IPS-18a (cell line): Measurements from ENCODE around the gene ACY1.
A peak's percentile ranks its signal among the peaks of the same experiment; 100 is the strongest.

Experiments used
- H3K27ac ChIP-seq: one replicate; pipeline ENCODE4 v1.5.1; 2013; ENCODE audit warnings: low read length
- H3K27me3 ChIP-seq: one replicate; pipeline ENCODE4 v1.6.1; 2013; ENCODE audit warnings: mild to moderate bottlenecking, low read length; ENCODE audit not compliant: control insufficient read depth, insufficient read depth
- H3K36me3 ChIP-seq: one replicate; pipeline ENCODE4 v1.6.1; 2013; ENCODE audit warnings: low read depth, low read length; ENCODE audit not compliant: control insufficient read depth
- H3K4me1 ChIP-seq: one replicate; pipeline ENCODE4 v1.6.1; 2013; ENCODE audit warnings: low read depth, low read length; ENCODE audit not compliant: control insufficient read depth
- H3K4me3 ChIP-seq: one replicate; pipeline ENCODE4 v1.5.1; 2013; ENCODE audit warnings: low read length
- H3K9ac ChIP-seq: one replicate; pipeline ENCODE4 v1.6.1; 2013; ENCODE audit warnings: mild to moderate bottlenecking, low read length, moderate library complexity
- H3K9me3 ChIP-seq: one replicate; pipeline ENCODE4 v1.6.1; 2013; ENCODE audit warnings: low read depth, low read length; ENCODE audit not compliant: control insufficient read depth

ACY1 gene

GRCh38 chr3:51968170-51968775 is 15.1 kb upstream of the ACY1 start:
- Histone ChIP-seq H3K9ac (peak overlapping the region; percentile 95), H3K27ac (peak overlapping the region; percentile 92), H3K4me1 (peaks cover 40% of the 10 kb centered on the region), H3K9me3 (no peaks in the 10 kb centered on the region), H3K36me3 (no peaks in the 10 kb centered on the region), H3K4me3 (peak overlapping the region; percentile 83), H3K27me3 (peaks cover 19% of the 10 kb centered on the region)

- Histone ChIP-seq H3K27ac (peak overlapping the region; percentile 58), H3K36me3 (no peaks in the 10 kb centered on the region), H3K27me3 (peaks cover 21% of the 10 kb centered on the region), H3K4me3 (peak overlapping the region; percentile 83), H3K9ac (peak overlapping the region; percentile 95), H3K4me1 (peaks cover 36% of the 10 kb centered on the region), H3K9me3 (no peaks in the 10 kb centered on the region)
Observed at GRCh38 chr3:51968883-51969678, 14.3 kb upstream of the ACY1 start.

- no peak overlapping the region for H3K27ac ChIP-seq
- H3K9ac ChIP-seq: no peak overlapping the region
- peaks cover 28% of the 10 kb centered on the region for H3K27me3 ChIP-seq
- H3K9me3 ChIP-seq: no peaks in the 10 kb centered on the region
- H3K4me3 ChIP-seq: no peak overlapping the region
- peaks cover 36% of the 10 kb centered on the region for H3K4me1 ChIP-seq
- no peaks in the 10 kb centered on the region for H3K36me3 ChIP-seq
Observed at GRCh38 chr3:51969841-51970240, 13.5 kb upstream of the ACY1 start.

- Histone ChIP-seq H3K27me3 (peaks cover 29% of the 10 kb centered on the region), H3K4me1 (peaks cover 35% of the 10 kb centered on the region), H3K4me3 (no peak overlapping the region), H3K27ac (no peak overlapping the region), H3K9me3 (no peaks in the 10 kb centered on the region), H3K36me3 (no peaks in the 10 kb centered on the region), H3K9ac (no peak overlapping the region)
Observed at GRCh38 chr3:51970606-51971300, 12.6 kb upstream of the ACY1 start.

GRCh38 chr3:51971350-51971749 is 12.0 kb upstream of the ACY1 start:
- H3K27me3 ChIP-seq: peaks cover 29% of the 10 kb centered on the region
- H3K27ac ChIP-seq: no peak overlapping the region
- no peak overlapping the region for H3K4me3 ChIP-seq
- H3K9me3 ChIP-seq: no peaks in the 10 kb centered on the region
- no peaks in the 10 kb centered on the region for H3K36me3 ChIP-seq
- no peak overlapping the region for H3K9ac ChIP-seq
- peaks cover 29% of the 10 kb centered on the region for H3K4me1 ChIP-seq

GRCh38 chr3:51974277-51974962 is 8.9 kb upstream of the ACY1 start:
- no peaks in the 10 kb centered on the region for H3K9me3 ChIP-seq
- H3K36me3 ChIP-seq: no peaks in the 10 kb centered on the region
- peak overlapping the region; percentile 6 for H3K9ac ChIP-seq
- H3K4me1 ChIP-seq: peaks cover 17% of the 10 kb centered on the region
- H3K27ac ChIP-seq: no peak overlapping the region
- H3K27me3 ChIP-seq: peaks cover 40% of the 10 kb centered on the region
- H3K4me3 ChIP-seq: peak overlapping the region; percentile 52

GRCh38 chr3:51974963-51975851 is 8.1 kb upstream of the ACY1 start, which contains the start of gene ABHD14A:
Gene ABHD14A (plus strand): TSS chr3:51975064. CDS start chr3:51975136, 72 bp downstream.
- Histone ChIP-seq H3K36me3 (no peaks in the 10 kb centered on the region), H3K27ac (no peak within 1 kb of the TSS), H3K27me3 (peaks cover 40% of the 10 kb centered on the region)

GRCh38 chr3:51975852-51976549 is 7.3 kb upstream of the ACY1 start:
- Histone ChIP-seq H3K9me3 (no peaks in the 10 kb centered on the region), H3K27ac (no peak overlapping the region), H3K4me1 (peaks cover 13% of the 10 kb centered on the region), H3K9ac (no peak overlapping the region), H3K27me3 (peaks cover 40% of the 10 kb centered on the region), H3K36me3 (no peaks in the 10 kb centered on the region), H3K4me3 (peak overlapping the region; percentile 52)

More at GRCh38 chr3:51974963-51975851, 8.1 kb upstream of the ACY1 start, which contains the start of gene ABHD14A:
- peak within 1 kb of the TSS; percentile 67 for H3K4me3 ChIP-seq
- peak within 1 kb of the TSS; percentile 6 for H3K9ac ChIP-seq
- H3K4me1 ChIP-seq: peaks cover 13% of the 10 kb centered on the region
- no peaks in the 10 kb centered on the region for H3K9me3 ChIP-seq

- no peak overlapping the region for H3K27ac ChIP-seq
- peaks cover 40% of the 10 kb centered on the region for H3K27me3 ChIP-seq
- no peaks in the 10 kb centered on the region for H3K9me3 ChIP-seq
- H3K9ac ChIP-seq: no peak overlapping the region
- peaks cover 19% of the 10 kb centered on the region for H3K4me1 ChIP-seq
- no peak overlapping the region for H3K4me3 ChIP-seq
- no peaks in the 10 kb centered on the region for H3K36me3 ChIP-seq
Observed at GRCh38 chr3:51977446-51978142, 5.7 kb upstream of the ACY1 start.

GRCh38 chr3:51978143-51978502 is 5.2 kb upstream of the ACY1 start:
- no peaks in the 10 kb centered on the region for H3K9me3 ChIP-seq
- H3K27me3 ChIP-seq: peaks cover 40% of the 10 kb centered on the region
- no peaks in the 10 kb centered on the region for H3K36me3 ChIP-seq
- no peak overlapping the region for H3K9ac ChIP-seq
- H3K27ac ChIP-seq: no peak overlapping the region
- peaks cover 20% of the 10 kb centered on the region for H3K4me1 ChIP-seq
- H3K4me3 ChIP-seq: no peak overlapping the region
